Measurements from ENCODE around the gene FANCL. TPM values are rescaled to one million over a fixed set of nuclear protein-coding genes. Genes with fewer than 3 reads are reported as not detected.
"Not testable (repeated sequence)": the region's sequence is repeated elsewhere in the genome, so short reads cannot be mapped to it uniquely, and the experiment has no call there.

The FANCL gene
- polyA plus RNA-seq, 3 donors, result 45.2 to 58.9 (median 56.2) TPM

GRCh38 chr2:58227171-58227917, 13.8 kb downstream of the FANCL start:
- DNase-seq (ENCODE audit: extremely low read depth in 1 of 11, low read depth in 9 of 11, low spot score in 4 of 11), result no peak

GRCh38 chr2:58221909-58222308, 19.2 kb downstream of the FANCL start:
- DNase-seq (ENCODE audit: extremely low read depth in 1 of 11, low read depth in 9 of 11, low spot score in 4 of 11), result no peak

GRCh38 chr2:58215429-58215828, 25.7 kb downstream of the FANCL start:
- DNase-seq (ENCODE audit: extremely low read depth in 1 of 11, low read depth in 9 of 11, low spot score in 4 of 11), result no peak

- DNase-seq (ENCODE audit: extremely low read depth in 1 of 11, low read depth in 9 of 11, low spot score in 4 of 11), result not testable (repeated sequence)
Observed at GRCh38 chr2:58210951-58211568, 30.1 kb downstream of the FANCL start.

DNA sequence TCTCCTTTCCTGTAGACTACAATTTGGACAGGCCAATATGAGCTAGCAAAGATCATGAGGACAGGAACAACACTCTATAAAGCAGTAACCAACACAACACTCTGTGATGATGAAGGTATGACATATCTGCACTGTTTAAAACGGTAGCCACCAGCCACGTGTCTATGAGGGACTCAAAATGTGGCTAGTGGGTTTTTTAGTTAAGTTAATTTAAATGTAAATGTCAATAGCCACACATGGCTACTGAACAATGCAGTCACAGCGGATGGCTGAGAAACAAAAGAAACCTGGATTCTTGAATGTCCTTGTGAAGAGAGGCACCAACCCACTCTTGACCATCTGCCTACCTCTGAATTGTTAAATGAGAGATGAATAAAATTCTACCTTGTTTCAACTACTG, 33.9 kb downstream of the FANCL start:
- no peak for DNase-seq (ENCODE audit: extremely low read depth in 1 of 11, low read depth in 9 of 11, low spot score in 4 of 11)

GRCh38 chr2:58206785-58207184, 34.3 kb downstream of the FANCL start:
- no peak for DNase-seq (ENCODE audit: extremely low read depth in 1 of 11, low read depth in 9 of 11, low spot score in 4 of 11)

GRCh38 chr2:58204195-58204959, 36.7 kb downstream of the FANCL start:
- no peak for DNase-seq (ENCODE audit: extremely low read depth in 1 of 11, low read depth in 9 of 11, low spot score in 4 of 11)

GRCh38 chr2:58203018-58203417, 38.1 kb downstream of the FANCL start:
- DNase-seq (ENCODE audit: extremely low read depth in 1 of 11, low read depth in 9 of 11, low spot score in 4 of 11), result no peak

GRCh38 chr2:58202404-58202803, 38.7 kb downstream of the FANCL start:
- DNase-seq (ENCODE audit: extremely low read depth in 1 of 11, low read depth in 9 of 11, low spot score in 4 of 11), result no peak

GRCh38 chr2:58197894-58198293, 43.2 kb downstream of the FANCL start:
- DNase-seq (ENCODE audit: extremely low read depth in 1 of 11, low read depth in 9 of 11, low spot score in 4 of 11), result no peak

- no peak for DNase-seq (ENCODE audit: extremely low read depth in 1 of 11, low read depth in 9 of 11, low spot score in 4 of 11)
Observed at GRCh38 chr2:58195662-58196061, 45.5 kb downstream of the FANCL start.

GRCh38 chr2:58194458-58194857, 46.7 kb downstream of the FANCL start:
- DNase-seq (ENCODE audit: extremely low read depth in 1 of 11, low read depth in 9 of 11, low spot score in 4 of 11), result no peak

DNA sequence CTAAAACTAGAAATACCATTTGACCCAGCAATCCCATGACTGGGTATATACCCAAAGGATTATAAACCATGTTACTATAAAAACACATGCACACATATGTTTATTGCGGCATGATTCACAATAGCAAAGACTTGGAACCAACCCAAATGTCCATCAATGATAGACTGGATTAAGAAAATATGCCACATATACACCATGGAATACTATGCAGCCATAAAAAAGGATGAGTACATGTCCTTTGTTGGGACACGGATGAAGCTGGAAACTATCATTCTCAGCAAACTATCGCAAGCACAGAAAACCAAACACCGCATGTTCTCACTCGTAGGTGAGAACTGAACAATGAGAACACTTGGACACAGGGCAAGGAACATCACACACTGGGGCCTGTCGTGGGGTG, 54.1 kb downstream of the FANCL start:
- not testable (repeated sequence) for DNase-seq (ENCODE audit: extremely low read depth in 1 of 11, low read depth in 9 of 11, low spot score in 4 of 11)

GRCh38 chr2:58186501-58186900, 54.6 kb downstream of the FANCL start:
- no peak for DNase-seq (ENCODE audit: extremely low read depth in 1 of 11, low read depth in 9 of 11, low spot score in 4 of 11)

DNA sequence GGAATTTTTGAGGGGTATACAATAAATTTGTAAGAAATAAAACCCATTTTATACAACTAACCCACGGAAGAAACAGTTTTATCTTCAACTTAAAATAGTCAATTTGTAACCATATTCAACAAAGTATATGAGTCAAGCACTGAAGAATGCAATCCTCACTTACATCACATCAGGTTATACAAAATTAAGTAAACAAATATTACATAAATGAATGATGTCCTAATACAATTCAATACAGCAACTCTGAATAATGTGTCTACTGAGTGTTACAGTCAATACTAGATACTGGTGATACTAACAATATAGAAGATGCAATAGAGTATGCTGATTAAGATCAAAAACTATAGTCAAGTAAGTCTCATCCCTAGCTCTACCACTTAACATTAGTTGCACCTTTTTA, 58.6 kb downstream of the FANCL start:
- DNase-seq (ENCODE audit: extremely low read depth in 1 of 11, low read depth in 9 of 11, low spot score in 4 of 11), result no peak

DNA sequence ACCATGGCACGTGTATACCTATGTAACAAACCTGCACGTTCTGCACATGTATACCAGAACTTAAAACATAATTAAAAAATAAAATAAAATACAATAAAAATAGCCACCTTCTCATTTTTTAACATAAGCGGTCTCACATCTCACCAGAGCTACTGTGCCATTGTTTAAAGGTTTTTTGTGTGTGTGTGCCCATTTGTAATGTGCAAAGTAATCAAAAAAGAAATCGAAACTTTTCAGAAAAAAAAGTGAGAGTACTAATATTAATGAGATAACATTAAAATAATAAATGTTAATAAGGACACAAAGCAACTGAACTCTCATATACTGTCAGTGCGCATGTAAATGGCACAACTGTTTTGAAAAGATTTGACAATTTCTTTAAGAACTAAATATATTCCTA, 60.5 kb downstream of the FANCL start:
- no peak for DNase-seq (ENCODE audit: extremely low read depth in 1 of 11, low read depth in 9 of 11, low spot score in 4 of 11)

- DNase-seq (ENCODE audit: extremely low read depth in 1 of 11, low read depth in 9 of 11, low spot score in 4 of 11), result not testable (repeated sequence)
Observed at GRCh38 chr2:58180175-58180574, 61.0 kb downstream of the FANCL start.

DNA sequence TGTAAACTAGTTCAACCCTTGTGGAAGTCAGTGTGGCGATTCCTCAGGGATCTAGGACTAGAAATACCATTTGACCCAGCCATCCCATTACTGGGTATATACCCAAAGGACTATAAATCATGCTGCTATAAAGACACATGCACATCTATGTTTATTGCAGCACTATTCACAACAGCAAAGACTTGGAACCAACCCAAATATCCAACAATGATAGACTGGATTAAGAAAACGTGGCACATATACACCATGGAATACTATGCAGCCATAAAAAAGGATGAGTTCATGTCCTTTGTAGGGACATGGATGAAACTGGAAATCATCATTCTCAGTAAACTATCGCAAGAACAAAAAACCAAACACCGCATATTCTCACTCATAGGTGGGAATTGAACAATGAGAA, 63.9 kb downstream of the FANCL start:
- not testable (repeated sequence) for DNase-seq (ENCODE audit: extremely low read depth in 1 of 11, low read depth in 9 of 11, low spot score in 4 of 11)

DNA sequence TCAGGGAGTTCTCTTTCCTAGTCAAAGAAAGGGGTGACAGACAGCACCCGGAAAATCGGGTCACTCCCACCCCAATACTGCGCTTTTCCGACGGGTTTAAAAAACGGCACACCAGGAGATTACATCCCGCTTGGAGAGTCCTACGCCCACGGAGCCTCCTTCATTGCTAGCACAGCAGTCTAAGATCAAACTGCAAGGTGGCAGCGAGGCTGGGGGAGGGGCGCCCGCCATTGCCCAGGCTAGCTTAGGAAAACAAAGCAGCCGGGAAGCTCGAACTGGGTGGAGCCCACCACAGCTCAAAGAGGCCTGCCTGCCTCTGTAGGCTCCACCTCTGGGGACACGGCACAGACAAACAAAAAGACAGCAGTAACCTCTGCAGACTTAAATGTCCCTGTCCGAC, 69.3 kb downstream of the FANCL start:
- not testable (repeated sequence) for DNase-seq (ENCODE audit: extremely low read depth in 1 of 11, low read depth in 9 of 11, low spot score in 4 of 11)

- DNase-seq (ENCODE audit: extremely low read depth in 1 of 11, low read depth in 9 of 11, low spot score in 4 of 11), result not testable (repeated sequence)
Observed at GRCh38 chr2:58170334-58170933, 70.7 kb downstream of the FANCL start.

Data from renal cortex interstitium (tissue), 11 donors.